Loucy (cell line): ENCODE data around the gene RPL39L.

ENCODE experiments used
- H2AFZ ChIP-seq: fragments of 200-600 bp; sonication (generic); 2 replicates; pipeline ENCODE4 v1.6.0; 2016; ENCODE audit warnings: antibody characterized with exemption, mild to moderate bottlenecking, low read length, moderate library complexity
- H3F3A ChIP-seq: fragments of 200-600 bp; 2 replicates; pipeline ENCODE4 v1.6.0; 2016; ENCODE audit warnings: antibody characterized with exemption, low read depth, mild to moderate bottlenecking
- H3K27me3 ChIP-seq: fragments of 200-600 bp; sonication (generic); 2 replicates; pipeline ENCODE4 v1.6.1; 2014; ENCODE audit warnings: low read length, mild to moderate bottlenecking; ENCODE audit not compliant: insufficient read depth, poor library complexity, severe bottlenecking
- H3K36me3 ChIP-seq: fragments of 200-600 bp; sonication (generic); 2 replicates; pipeline ENCODE4 v1.6.1; 2016; ENCODE audit warnings: low read length; ENCODE audit not compliant: insufficient read depth
- H3K4me1 ChIP-seq: fragments of 200-600 bp; sonication (generic); 2 replicates; pipeline ENCODE4 v1.5.1; 2014; ENCODE audit warnings: low read length, mild to moderate bottlenecking; ENCODE audit not compliant: insufficient read depth, poor library complexity, severe bottlenecking
- H3K4me2 ChIP-seq: fragments of 200-600 bp; sonication (generic); 2 replicates; pipeline ENCODE4 v1.6.0; 2014; ENCODE audit warnings: antibody characterized with exemption, low read length, low read depth, mild to moderate bottlenecking; ENCODE audit not compliant: poor library complexity, severe bottlenecking
- H3K4me3 ChIP-seq: fragments of 200-600 bp; sonication (generic); 2 replicates; pipeline ENCODE4 v1.5.1; 2014; ENCODE audit warnings: low read length, mild to moderate bottlenecking, mixed read lengths; ENCODE audit not compliant: poor library complexity, severe bottlenecking
- H3K79me2 ChIP-seq: fragments of 200-600 bp; sonication (generic); 2 replicates; pipeline ENCODE4 v1.6.1; 2014; ENCODE audit warnings: low read length; ENCODE audit not compliant: insufficient read depth
- H3K9ac ChIP-seq: fragments of 200-600 bp; sonication (generic); 2 replicates; pipeline ENCODE4 v1.6.0; 2014; ENCODE audit warnings: mild to moderate bottlenecking, low read depth, low read length, moderate library complexity; ENCODE audit not compliant: poor library complexity, severe bottlenecking
- H3K9me2 ChIP-seq: fragments of 200-600 bp; sonication (generic); replicated peaks from 2 replicates; pipeline ENCODE4 v1.6.1; 2016; ENCODE audit warnings: low read depth, low read length, mixed read lengths
- H3K9me3 ChIP-seq: fragments of 200-600 bp; sonication (generic); 2 replicates; pipeline ENCODE4 v1.6.1; 2014; ENCODE audit warnings: mild to moderate bottlenecking, antibody characterized with exemption, low read length, low read depth; ENCODE audit not compliant: insufficient read depth
- H4K20me1 ChIP-seq: fragments of 200-600 bp; sonication (generic); 2 replicates; pipeline ENCODE4 v1.6.0; 2014; ENCODE audit warnings: antibody characterized with exemption, low read length, mild to moderate bottlenecking; ENCODE audit not compliant: insufficient read depth, poor library complexity, severe bottlenecking
- CTCF ChIP-seq: fragments of 200-600 bp; sonication (generic); conservative IDR thresholded peaks from 2 replicates; pipeline ENCODE4 v1.5.1; 2014; ENCODE audit warnings: mild to moderate bottlenecking, antibody characterized with exemption, low read length
- EZH2phosphoT487 ChIP-seq: fragments of 200-600 bp; IDR thresholded peaks from 2 replicates; pipeline ENCODE4 v1.6.1; 2018; ENCODE audit warnings: antibody characterized with exemption, mild to moderate bottlenecking, moderate library complexity, borderline replicate concordance

Gene RPL39L

GRCh38 chr3:187084580-187084979 is 54.7 kb downstream of the RPL39L start:
- Histone ChIP-seq H3F3A (no peaks in the 10 kb centered on the region), H3K9ac (no peak overlapping the region), H3K27me3 (no peaks in the 10 kb centered on the region), H3K9me2 (no peaks in the 10 kb centered on the region), H3K4me3 (no peak overlapping the region), H3K9me3 (no peaks in the 10 kb centered on the region), H3K4me2 (no peak overlapping the region), H2AFZ (no peak overlapping the region), H3K36me3 (no peaks in the 10 kb centered on the region), H3K4me1 (peaks cover 10% of the 10 kb centered on the region), H4K20me1 (no peaks in the 10 kb centered on the region), H3K79me2 (no peaks in the 10 kb centered on the region)
- no peak for TF ChIP-seq CTCF
- no peak for TF ChIP-seq EZH2phosphoT487

- Histone ChIP-seq H3K36me3 (no peaks in the 10 kb centered on the region), H3K9me2 (no peaks in the 10 kb centered on the region), H3K4me3 (no peak overlapping the region), H3K4me2 (no peak overlapping the region), H3F3A (no peaks in the 10 kb centered on the region), H3K27me3 (no peaks in the 10 kb centered on the region), H3K9me3 (no peaks in the 10 kb centered on the region), H3K4me1 (peaks cover 10% of the 10 kb centered on the region), H4K20me1 (no peaks in the 10 kb centered on the region), H3K79me2 (no peaks in the 10 kb centered on the region), H3K9ac (no peak overlapping the region), H2AFZ (no peak overlapping the region)
- no peak for TF ChIP-seq EZH2phosphoT487
- TF ChIP-seq CTCF: no peak
Observed at GRCh38 chr3:187084126-187084525, 55.2 kb downstream of the RPL39L start.

GRCh38 chr3:187082758-187083375 is 56.4 kb downstream of the RPL39L start:
- H3F3A ChIP-seq: no peaks in the 10 kb centered on the region
- TF ChIP-seq EZH2phosphoT487 (no peak), CTCF (no peak)
- no peak overlapping the region for H3K4me3 ChIP-seq
- peaks cover 10% of the 10 kb centered on the region for H3K4me1 ChIP-seq
- H3K9me3 ChIP-seq: no peaks in the 10 kb centered on the region
- no peaks in the 10 kb centered on the region for H3K9me2 ChIP-seq
- H3K4me2 ChIP-seq: no peak overlapping the region
- H3K36me3 ChIP-seq: peaks cover under 1% of the 10 kb centered on the region; the same call in 1 of the 2 replicates
- H3K79me2 ChIP-seq: no peaks in the 10 kb centered on the region
- no peaks in the 10 kb centered on the region for H4K20me1 ChIP-seq
- H2AFZ ChIP-seq: no peak overlapping the region
- no peaks in the 10 kb centered on the region for H3K27me3 ChIP-seq
- no peak overlapping the region for H3K9ac ChIP-seq
